Measurements from ENCODE around the gene CCDC88C. TPM values are rescaled to one million over a fixed set of nuclear protein-coding genes. Genes with fewer than 3 reads are reported as not detected.

CCDC88C gene
- polyA plus RNA-seq, 2 of the 4 experiments (the other 2 are of a cell fraction) = 2.9 to 3.7 TPM

DNA sequence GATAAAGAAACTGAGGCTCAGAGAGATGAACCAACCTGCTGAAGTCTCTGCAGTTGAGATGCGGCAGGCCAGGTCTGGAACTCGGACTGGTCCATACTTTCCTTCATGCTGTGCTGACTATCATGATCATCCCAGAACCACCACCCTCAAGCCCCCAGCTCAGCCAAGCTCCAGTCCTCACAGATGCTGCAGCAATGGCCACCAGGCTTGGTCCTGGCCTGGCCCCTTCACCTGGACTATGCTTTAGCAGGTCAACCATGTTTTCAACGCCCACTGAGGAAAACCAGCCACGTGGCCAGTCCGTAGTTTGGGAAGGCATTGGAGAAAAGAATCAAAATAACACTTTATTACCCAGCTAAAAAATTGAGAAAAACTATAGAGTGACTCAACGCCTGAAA lies 174.5 kb downstream of the CCDC88C start:
- TF ChIP-seq JUNB (IDR thresholded peaks at IDR 0.05) (no peak), GATA3 (IDR thresholded peaks at IDR 0.05; ENCODE audit: borderline replicate concordance) (no peak), POLR2AphosphoS2 (conservative IDR thresholded peaks at IDR 0.05; ENCODE audit: low read length) (no peak), ZC3H11A (IDR thresholded peaks at IDR 0.05) (no peak), BHLHE40 (IDR thresholded peaks at IDR 0.05; ENCODE audit: low read depth, low read length) (no peak), CBX8 (IDR thresholded peaks at IDR 0.05) (no peak), MAFK (IDR thresholded peaks at IDR 0.05; ENCODE audit: partially characterized antibody) (no peak), SMC3 (IDR thresholded peaks at IDR 0.05) (no peak), FOSB (CRISPR knock-in tag; IDR thresholded peaks at IDR 0.05) (no peak), RARB (CRISPR knock-in tag; IDR thresholded peaks at IDR 0.05) (no peak), EHMT2 (IDR thresholded peaks at IDR 0.05; ENCODE audit: low read depth) (no peak), CBX2 (IDR thresholded peaks at IDR 0.05; ENCODE audit: borderline replicate concordance, low read depth) (no peak)
- TF ChIP-seq, protein P1, sequence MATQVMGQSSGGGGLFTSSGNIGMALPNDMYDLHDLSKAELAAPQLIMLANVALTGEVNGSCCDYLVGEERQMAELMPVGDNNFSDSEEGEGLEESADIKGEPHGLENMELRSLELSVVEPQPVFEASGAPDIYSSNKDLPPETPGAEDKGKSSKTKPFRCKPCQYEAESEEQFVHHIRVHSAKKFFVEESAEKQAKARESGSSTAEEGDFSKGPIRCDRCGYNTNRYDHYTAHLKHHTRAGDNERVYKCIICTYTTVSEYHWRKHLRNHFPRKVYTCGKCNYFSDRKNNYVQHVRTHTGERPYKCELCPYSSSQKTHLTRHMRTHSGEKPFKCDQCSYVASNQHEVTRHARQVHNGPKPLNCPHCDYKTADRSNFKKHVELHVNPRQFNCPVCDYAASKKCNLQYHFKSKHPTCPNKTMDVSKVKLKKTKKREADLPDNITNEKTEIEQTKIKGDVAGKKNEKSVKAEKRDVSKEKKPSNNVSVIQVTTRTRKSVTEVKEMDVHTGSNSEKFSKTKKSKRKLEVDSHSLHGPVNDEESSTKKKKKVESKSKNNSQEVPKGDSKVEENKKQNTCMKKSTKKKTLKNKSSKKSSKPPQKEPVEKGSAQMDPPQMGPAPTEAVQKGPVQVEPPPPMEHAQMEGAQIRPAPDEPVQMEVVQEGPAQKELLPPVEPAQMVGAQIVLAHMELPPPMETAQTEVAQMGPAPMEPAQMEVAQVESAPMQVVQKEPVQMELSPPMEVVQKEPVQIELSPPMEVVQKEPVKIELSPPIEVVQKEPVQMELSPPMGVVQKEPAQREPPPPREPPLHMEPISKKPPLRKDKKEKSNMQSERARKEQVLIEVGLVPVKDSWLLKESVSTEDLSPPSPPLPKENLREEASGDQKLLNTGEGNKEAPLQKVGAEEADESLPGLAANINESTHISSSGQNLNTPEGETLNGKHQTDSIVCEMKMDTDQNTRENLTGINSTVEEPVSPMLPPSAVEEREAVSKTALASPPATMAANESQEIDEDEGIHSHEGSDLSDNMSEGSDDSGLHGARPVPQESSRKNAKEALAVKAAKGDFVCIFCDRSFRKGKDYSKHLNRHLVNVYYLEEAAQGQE (IDR thresholded peaks at IDR 0.05) = no peak
- TF ChIP-seq, protein P2, sequence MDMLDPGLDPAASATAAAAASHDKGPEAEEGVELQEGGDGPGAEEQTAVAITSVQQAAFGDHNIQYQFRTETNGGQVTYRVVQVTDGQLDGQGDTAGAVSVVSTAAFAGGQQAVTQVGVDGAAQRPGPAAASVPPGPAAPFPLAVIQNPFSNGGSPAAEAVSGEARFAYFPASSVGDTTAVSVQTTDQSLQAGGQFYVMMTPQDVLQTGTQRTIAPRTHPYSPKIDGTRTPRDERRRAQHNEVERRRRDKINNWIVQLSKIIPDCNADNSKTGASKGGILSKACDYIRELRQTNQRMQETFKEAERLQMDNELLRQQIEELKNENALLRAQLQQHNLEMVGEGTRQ (IDR thresholded peaks at IDR 0.05) = no peak
- H3K27ac ChIP-seq = no peak overlapping the region
- no peak for DNase-seq (ENCODE audit: low read depth in 1 of 2, low spot score in 1 of 2)
- ChIA-PET CTCF (interaction anchor here (0.7 to 2.8 kb wide), 6 partner anchors 18 to 122 kb away, joined by 3 to 6 read pairs (median 3); no protein-coding TSS in a partner anchor), POLR2A (no interaction called here)
- 61% methylated on average over 6 of the region's 6 CpGs for WGBS (ENCODE audit: missing lambda C conversion rate)
- FAIRE-seq = no peak
- H3K4me1 ChIP-seq = no peaks in the 10 kb centered on the region
- no peak for ATAC-seq
- no peaks in the 10 kb centered on the region for H3K9me3 ChIP-seq
- no peak overlapping the region for H3K4me3 ChIP-seq
- no peak overlapping the region for H3K4me2 ChIP-seq

DNA sequence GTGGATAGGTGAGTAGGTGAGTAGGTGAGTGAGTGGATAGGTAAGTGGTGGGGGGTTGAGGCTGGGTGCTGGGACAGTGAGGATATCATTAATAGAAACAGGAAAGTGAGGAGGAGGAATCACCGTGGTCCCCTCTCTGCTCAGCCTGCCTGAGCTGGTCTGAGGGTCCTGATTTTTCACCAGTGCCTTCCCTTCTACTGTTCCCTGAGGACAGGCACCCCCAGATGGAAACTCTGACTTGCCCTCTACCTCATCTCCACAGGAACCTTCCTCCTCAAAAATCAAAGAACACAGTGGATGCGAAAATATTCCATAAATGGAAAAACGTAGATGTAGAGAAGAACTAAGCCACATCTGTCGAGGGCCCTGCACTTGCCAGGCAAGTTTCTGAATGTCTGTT lies 175.0 kb downstream of the CCDC88C start:
- Histone ChIP-seq H3K9me3 (no peaks in the 10 kb centered on the region), H3K27ac (no peak overlapping the region), H3K4me1 (no peaks in the 10 kb centered on the region), H3K4me2 (no peak overlapping the region), H3K4me3 (no peak overlapping the region)
- ChIA-PET POLR2A (no interaction called here), CTCF (interaction anchor here (1.0 to 2.8 kb wide), 4 partner anchors 19 to 47 kb away, joined by 3 to 6 read pairs (median 3); no protein-coding TSS in a partner anchor)
- FAIRE-seq (no peak), ATAC-seq (no peak), DNase-seq (ENCODE audit: low read depth in 1 of 2, low spot score in 1 of 2) (no peak)
- no peak for TF ChIP-seq SREBF2 (IDR thresholded peaks at IDR 0.05)
- TF ChIP-seq MAZ (IDR thresholded peaks at IDR 0.05; ENCODE audit: borderline replicate concordance, low read depth, low read length) = no peak
- no peak for TF ChIP-seq JUNB (IDR thresholded peaks at IDR 0.05)
- TF ChIP-seq, protein P3, sequence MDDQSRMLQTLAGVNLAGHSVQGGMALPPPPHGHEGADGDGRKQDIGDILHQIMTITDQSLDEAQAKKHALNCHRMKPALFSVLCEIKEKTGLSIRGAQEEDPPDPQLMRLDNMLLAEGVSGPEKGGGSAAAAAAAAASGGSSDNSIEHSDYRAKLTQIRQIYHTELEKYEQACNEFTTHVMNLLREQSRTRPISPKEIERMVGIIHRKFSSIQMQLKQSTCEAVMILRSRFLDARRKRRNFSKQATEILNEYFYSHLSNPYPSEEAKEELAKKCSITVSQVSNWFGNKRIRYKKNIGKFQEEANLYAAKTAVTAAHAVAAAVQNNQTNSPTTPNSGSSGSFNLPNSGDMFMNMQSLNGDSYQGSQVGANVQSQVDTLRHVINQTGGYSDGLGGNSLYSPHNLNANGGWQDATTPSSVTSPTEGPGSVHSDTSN (IDR thresholded peaks at IDR 0.05) = no peak
- TF ChIP-seq, protein P4, sequence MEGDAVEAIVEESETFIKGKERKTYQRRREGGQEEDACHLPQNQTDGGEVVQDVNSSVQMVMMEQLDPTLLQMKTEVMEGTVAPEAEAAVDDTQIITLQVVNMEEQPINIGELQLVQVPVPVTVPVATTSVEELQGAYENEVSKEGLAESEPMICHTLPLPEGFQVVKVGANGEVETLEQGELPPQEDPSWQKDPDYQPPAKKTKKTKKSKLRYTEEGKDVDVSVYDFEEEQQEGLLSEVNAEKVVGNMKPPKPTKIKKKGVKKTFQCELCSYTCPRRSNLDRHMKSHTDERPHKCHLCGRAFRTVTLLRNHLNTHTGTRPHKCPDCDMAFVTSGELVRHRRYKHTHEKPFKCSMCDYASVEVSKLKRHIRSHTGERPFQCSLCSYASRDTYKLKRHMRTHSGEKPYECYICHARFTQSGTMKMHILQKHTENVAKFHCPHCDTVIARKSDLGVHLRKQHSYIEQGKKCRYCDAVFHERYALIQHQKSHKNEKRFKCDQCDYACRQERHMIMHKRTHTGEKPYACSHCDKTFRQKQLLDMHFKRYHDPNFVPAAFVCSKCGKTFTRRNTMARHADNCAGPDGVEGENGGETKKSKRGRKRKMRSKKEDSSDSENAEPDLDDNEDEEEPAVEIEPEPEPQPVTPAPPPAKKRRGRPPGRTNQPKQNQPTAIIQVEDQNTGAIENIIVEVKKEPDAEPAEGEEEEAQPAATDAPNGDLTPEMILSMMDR (IDR thresholded peaks at IDR 0.05) = no peak
- TF ChIP-seq RCOR1 (IDR thresholded peaks at IDR 0.05; ENCODE audit: low read depth, low read length) = no peak
- no peak for TF ChIP-seq CBX2 (IDR thresholded peaks at IDR 0.05; ENCODE audit: borderline replicate concordance, low read depth)
- no peak for TF ChIP-seq BHLHE40 (IDR thresholded peaks at IDR 0.05; ENCODE audit: low read depth, low read length)
- no peak for TF ChIP-seq EHMT2 (IDR thresholded peaks at IDR 0.05; ENCODE audit: low read depth)
- no peak for TF ChIP-seq TFCP2L1 (CRISPR knock-in tag; IDR thresholded peaks at IDR 0.05)
- 47% methylated on average over 4 of the region's 4 CpGs for WGBS (ENCODE audit: missing lambda C conversion rate)

All from A549 (cell line).